ENCODE data around the gene GATC. TPM values are rescaled to one million over a fixed set of nuclear protein-coding genes. Genes with fewer than 3 reads are reported as not detected.

GATC gene
- total and polyA plus RNA-seq, 10 of the 15 experiments (the other 5 are each of a cell fraction or from before 2014, with no cell fraction given) = 5.1 to 40.3 (median 22.9) TPM

- TF ChIP-seq FOS (IDR thresholded peaks at IDR 0.05; ENCODE audit: borderline replicate concordance, extremely low read depth, insufficient read length) = peak; percentile 71
- no peak for TF ChIP-seq ETV6 (conservative IDR thresholded peaks at IDR 0.05 in 1 of 2, IDR thresholded peaks at IDR 0.05 in 1 of 2; ENCODE audit: borderline replicate concordance in 1 of 2, low read depth in 1 of 2)
- TF ChIP-seq NFXL1 (IDR thresholded peaks at IDR 0.05; ENCODE audit: borderline replicate concordance) = no peak
- TF ChIP-seq TAF1 (IDR thresholded peaks at IDR 0.05; ENCODE audit: borderline replicate concordance, low read depth, low read length) = peak; percentile 94
- no peak for TF ChIP-seq HDAC6 (IDR thresholded peaks at IDR 0.05; ENCODE audit: unreplicated experiment)
- TF ChIP-seq SREBF1 (IDR thresholded peaks at IDR 0.05; ENCODE audit: low read length) = no peak
- TF ChIP-seq ZNF24 (IDR thresholded peaks at IDR 0.05) = no peak
- no peak for TF ChIP-seq RAD51 (IDR thresholded peaks at IDR 0.05)
- TF ChIP-seq USF1 (IDR thresholded peaks at IDR 0.05; ENCODE audit: borderline replicate concordance, extremely low read length, insufficient read depth, low read depth, low read length) = no peak
- TF ChIP-seq HDAC2 (IDR thresholded peaks at IDR 0.05) = no peak
- peak; percentile 46; the same call in 1 of the 2 replicates for TF ChIP-seq RELB (IDR thresholded peaks at IDR 0.05; ENCODE audit: low read depth)
- TF ChIP-seq IRF3 (IDR thresholded peaks at IDR 0.05) = peak; percentile 78; the same call in 1 of the 2 replicates
- peak; percentile 99 for TF ChIP-seq SIN3A (IDR thresholded peaks at IDR 0.05; ENCODE audit: low read depth, low read length)
- no peak for TF ChIP-seq E2F4 (IDR thresholded peaks at IDR 0.05; ENCODE audit: low read depth, low read length)
- TF ChIP-seq SUPT20H (IDR thresholded peaks at IDR 0.05; ENCODE audit: borderline replicate concordance, control insufficient read depth, low read depth, low read length) = no peak
- TF ChIP-seq NR2F1 (conservative IDR thresholded peaks at IDR 0.05) = no peak
- no peak for TF ChIP-seq ZZZ3 (IDR thresholded peaks at IDR 0.05; ENCODE audit: control insufficient read depth, insufficient read length, low read depth)
- peak; percentile 99 for TF ChIP-seq SKIL (IDR thresholded peaks at IDR 0.05; ENCODE audit: low read depth, poor library complexity, severe bottlenecking)
- no peak for TF ChIP-seq USF2 (IDR thresholded peaks at IDR 0.05; ENCODE audit: borderline replicate concordance, low read depth, low read length)
- no peak for TF ChIP-seq STAT1 (conservative IDR thresholded peaks at IDR 0.05)
- no peak for TF ChIP-seq ATF7 (IDR thresholded peaks at IDR 0.05; ENCODE audit: low read depth)
- no peak for TF ChIP-seq EZH2 (IDR thresholded peaks at IDR 0.05; ENCODE audit: borderline replicate concordance, control insufficient read depth, low read depth, low read length)
These were observed 49.6 kb downstream of the GATC start, which contains the start of gene DYNLL1 (continued) for GRCh38 chr12:120495731-120496412.

All from GM12878 (cell line).